Upper lobe of left lung (tissue), 6 donors: ENCODE results near the gene PAPPA. TPM values are rescaled to one million over a fixed set of nuclear protein-coding genes. Genes with fewer than 3 reads are reported as not detected.

Experiments
- ATAC-seq, 2 donors: fragments of 200-7000 bp; cut with Tn5 transposase; one replicate each; pipeline ENCODE4 v1.9.1; 2022; ENCODE audit warnings: mild to moderate bottlenecking in 2 of 2, moderate library complexity in 2 of 2; ENCODE audit not compliant: low FRiP score in 2 of 2
- DNase-seq, 2 donors: peaks; one replicate each; pipeline ENCODE4 v3.0.0-alpha.2; 2019 to 2020
- H3K27ac ChIP-seq, 4 donors: fragments of 200-600 bp; sonication (generic); one replicate each; pipeline ENCODE4 v1.5.1; 2016 to 2019
- H3K27me3 ChIP-seq, 4 donors: fragments of 200-600 bp; sonication (generic); one replicate each; pipeline ENCODE4 v1.5.1; 2017 to 2019
- H3K36me3 ChIP-seq, 4 donors: fragments of 200-600 bp; sonication (generic); one replicate each; pipeline ENCODE4 v1.5.1; 2016 to 2019
- H3K4me1 ChIP-seq, 4 donors: fragments of 200-600 bp; sonication (generic); one replicate each; pipeline ENCODE4 v1.5.1; 2018 to 2019
- H3K4me3 ChIP-seq, 4 donors: fragments of 200-600 bp; sonication (generic); one replicate each; pipeline ENCODE4 v1.5.1; 2017 to 2019; ENCODE audit warnings: mild to moderate bottlenecking in 2 of 4, moderate library complexity in 1 of 4
- H3K9me3 ChIP-seq, 4 donors: fragments of 200-600 bp; sonication (generic); one replicate each; pipeline ENCODE4 v1.5.1; 2018 to 2019
- EP300 ChIP-seq, 4 donors: sonication (generic); formaldehyde crosslinking; IDR thresholded peaks; one replicate each; pipeline ENCODE4 v1.5.1; 2017; ENCODE audit warnings: antibody characterized with exemption in 4 of 4, control low read depth in 2 of 4
- POLR2A ChIP-seq, 4 donors: fragments of 450-650 bp; IDR thresholded peaks; one replicate each; pipeline ENCODE4 v1.5.1; 2016 to 2017; ENCODE audit warnings: antibody characterized with exemption in 4 of 4, mild to moderate bottlenecking in 2 of 4
- POLR2AphosphoS5 ChIP-seq, 2 donors: sonication (generic); formaldehyde crosslinking; IDR thresholded peaks; one replicate each; pipeline ENCODE4 v1.5.1; 2017; ENCODE audit warnings: antibody characterized with exemption in 2 of 2
- WGBS, 2 donors: methylation state at CpG; one replicate each; pipeline ENCODE4 v1.1.5; 2017 to 2018; 5-methylcytosine and 5-hydroxymethylcytosine counted together
- total RNA-seq, 6 donors: library from RNA; depleted of rRNA in 4 of 6; stranded (reverse); fragments of >200 nt in 4 of 6; gene quantifications; one replicate each; pipeline versions ENCODE4 v1.1.0 to v1.2.1, GENCODE V29; 2016 to 2021
- TF ChIP-seq, protein P1 (sequence below), 6 experiments: fragments of 450-650 bp in 4 of 6; fragments of 200-600 bp in 2 of 6; sonication (generic) in 2 of 6; IDR thresholded peaks; one replicate each; pipeline ENCODE4 v1.5.1; 2016 to 2019; ENCODE audit warnings: antibody characterized with exemption in 6 of 6
- donor health status: DM: no; HTN: no; CAD: no; lungs with moderate emphysema.
- donor health status: DM: no; HTN: yes; CAD: no; lungs with severe emphysema.

Gene PAPPA
- total RNA-seq, 6 donors from 2014 or later, result 0.46 to 2.9 (median 1.1) TPM

DNA sequence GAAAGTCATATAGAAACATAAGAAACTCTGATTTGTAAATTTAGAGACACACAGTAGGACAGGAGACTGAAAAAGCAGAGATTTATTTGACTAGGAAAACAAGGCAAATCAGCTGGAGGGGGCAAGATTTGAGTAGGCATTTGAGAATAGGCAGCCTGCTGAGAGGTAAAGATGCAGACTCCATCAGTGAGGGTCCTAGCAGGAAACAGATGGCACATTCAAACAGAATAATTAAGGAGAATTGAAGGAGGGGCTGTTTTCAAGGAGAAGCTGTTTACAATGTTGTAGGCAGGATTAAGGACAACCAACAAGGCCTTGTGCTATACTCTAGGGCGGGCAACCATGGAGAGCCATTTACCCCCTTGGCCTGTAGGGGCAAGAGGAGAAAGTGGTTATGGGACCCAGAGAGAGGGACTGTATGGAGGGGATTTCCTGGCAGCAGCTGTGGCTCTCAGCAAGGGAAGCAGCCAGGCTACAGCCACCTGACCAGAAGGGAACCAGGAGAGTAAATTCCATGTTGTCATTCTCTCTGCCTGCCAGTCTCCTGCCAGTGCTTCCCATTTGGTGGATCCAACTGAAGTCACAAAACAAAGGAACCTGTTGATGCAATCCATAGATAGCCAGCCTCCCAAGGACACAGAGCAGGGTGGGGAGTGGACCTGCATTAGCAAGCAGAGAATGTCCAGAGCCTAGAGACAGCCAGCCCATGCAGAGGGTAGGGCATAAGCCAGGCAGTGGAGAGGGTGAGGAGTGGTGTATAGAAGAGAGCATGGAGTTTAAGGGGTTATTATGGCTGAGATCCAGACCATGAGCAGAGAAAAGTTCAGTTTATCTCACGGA, 38.2 kb downstream of the PAPPA start:
- 83% methylated on average over 2 of the region's 2 CpGs for WGBS, 2 donors
- no peaks in the 10 kb centered on the region for H3K9me3 ChIP-seq
- TF ChIP-seq POLR2AphosphoS5 (IDR thresholded peaks at IDR 0.05) (no peak), POLR2A (IDR thresholded peaks at IDR 0.05) (no peak), EP300 (IDR thresholded peaks at IDR 0.05) (no peak)
- TF ChIP-seq, protein P1, sequence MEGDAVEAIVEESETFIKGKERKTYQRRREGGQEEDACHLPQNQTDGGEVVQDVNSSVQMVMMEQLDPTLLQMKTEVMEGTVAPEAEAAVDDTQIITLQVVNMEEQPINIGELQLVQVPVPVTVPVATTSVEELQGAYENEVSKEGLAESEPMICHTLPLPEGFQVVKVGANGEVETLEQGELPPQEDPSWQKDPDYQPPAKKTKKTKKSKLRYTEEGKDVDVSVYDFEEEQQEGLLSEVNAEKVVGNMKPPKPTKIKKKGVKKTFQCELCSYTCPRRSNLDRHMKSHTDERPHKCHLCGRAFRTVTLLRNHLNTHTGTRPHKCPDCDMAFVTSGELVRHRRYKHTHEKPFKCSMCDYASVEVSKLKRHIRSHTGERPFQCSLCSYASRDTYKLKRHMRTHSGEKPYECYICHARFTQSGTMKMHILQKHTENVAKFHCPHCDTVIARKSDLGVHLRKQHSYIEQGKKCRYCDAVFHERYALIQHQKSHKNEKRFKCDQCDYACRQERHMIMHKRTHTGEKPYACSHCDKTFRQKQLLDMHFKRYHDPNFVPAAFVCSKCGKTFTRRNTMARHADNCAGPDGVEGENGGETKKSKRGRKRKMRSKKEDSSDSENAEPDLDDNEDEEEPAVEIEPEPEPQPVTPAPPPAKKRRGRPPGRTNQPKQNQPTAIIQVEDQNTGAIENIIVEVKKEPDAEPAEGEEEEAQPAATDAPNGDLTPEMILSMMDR (IDR thresholded peaks at IDR 0.05), result no peak
- no peaks in the 10 kb centered on the region for H3K27me3 ChIP-seq
- H3K4me3 ChIP-seq, result no peak overlapping the region
- DNase-seq (no peak), ATAC-seq (no peak)
- no peak overlapping the region for H3K27ac ChIP-seq
- H3K36me3 ChIP-seq, result no peaks in the 10 kb centered on the region
- H3K4me1 ChIP-seq, result no peaks in the 10 kb centered on the region

- Histone ChIP-seq H3K9me3 (no peaks in the 10 kb centered on the region), H3K4me1 (no peaks in the 10 kb centered on the region), H3K36me3 (no peaks in the 10 kb centered on the region), H3K27ac (no peak overlapping the region), H3K27me3 (no peaks in the 10 kb centered on the region), H3K4me3 (no peak overlapping the region)
- TF ChIP-seq EP300 (IDR thresholded peaks at IDR 0.05) (no peak), POLR2A (IDR thresholded peaks at IDR 0.05) (no peak), POLR2AphosphoS5 (IDR thresholded peaks at IDR 0.05) (no peak)
- TF ChIP-seq, protein P1 (IDR thresholded peaks at IDR 0.05), result no peak
- ATAC-seq, result no peak
- DNase-seq, result no peak
Measured at GRCh38 chr9:116193636-116194035, 40.0 kb downstream of the PAPPA start.

- 76 to 80% methylated on average over 2 of the region's 2 CpGs for WGBS, 2 donors
- H3K4me3 ChIP-seq, result no peak overlapping the region
- H3K9me3 ChIP-seq, result no peaks in the 10 kb centered on the region
- no peaks in the 10 kb centered on the region for H3K27me3 ChIP-seq
- H3K4me1 ChIP-seq, result no peaks in the 10 kb centered on the region
- H3K36me3 ChIP-seq, result no peaks in the 10 kb centered on the region
- TF ChIP-seq POLR2A (IDR thresholded peaks at IDR 0.05) (no peak), EP300 (IDR thresholded peaks at IDR 0.05) (no peak), POLR2AphosphoS5 (IDR thresholded peaks at IDR 0.05) (no peak)
- TF ChIP-seq, protein P1 (IDR thresholded peaks at IDR 0.05), result no peak
- DNase-seq (no peak), ATAC-seq (no peak)
- H3K27ac ChIP-seq, result no peak overlapping the region
Measured at GRCh38 chr9:116196806-116197205, 43.2 kb downstream of the PAPPA start.

GRCh38 chr9:116198344-116198743, 44.8 kb downstream of the PAPPA start:
- Histone ChIP-seq H3K9me3 (no peaks in the 10 kb centered on the region), H3K27me3 (no peaks in the 10 kb centered on the region), H3K4me1 (no peaks in the 10 kb centered on the region), H3K27ac (no peak overlapping the region), H3K4me3 (no peak overlapping the region), H3K36me3 (no peaks in the 10 kb centered on the region)
- DNase-seq (no peak), ATAC-seq (no peak)
- WGBS, 2 donors, result 67 to 80% methylated on average over 4 of the region's 4 CpGs
- TF ChIP-seq POLR2A (IDR thresholded peaks at IDR 0.05) (no peak), EP300 (IDR thresholded peaks at IDR 0.05) (no peak), POLR2AphosphoS5 (IDR thresholded peaks at IDR 0.05) (no peak)
- TF ChIP-seq, protein P1 (IDR thresholded peaks at IDR 0.05), result no peak
